Type B pancreatic cell (in vitro differentiated cells): ENCODE data around the gene MIAT. TPM values are rescaled to one million over a fixed set of nuclear protein-coding genes. Genes with fewer than 3 reads are reported as not detected.

Source experiments
- DNase-seq: peaks from one replicate; pipeline ENCODE4 v3.0.0; 2021; ENCODE audit warnings: mixed read lengths; ENCODE audit not compliant: unreplicated experiment; ENCODE audit errors: extremely low spot score
- H3K27ac Mint-ChIP-seq: 2 replicates; pipeline ENCODE4 v1.8.0; 2021; ENCODE audit warnings: mild to moderate bottlenecking, mixed read lengths
- H3K27me3 Mint-ChIP-seq: 2 replicates; pipeline ENCODE4 v1.8.0; 2021; ENCODE audit warnings: mixed read lengths
- H3K36me3 Mint-ChIP-seq: 2 replicates; pipeline ENCODE4 v1.8.0; 2021; ENCODE audit warnings: mixed read lengths
- H3K4me1 Mint-ChIP-seq: one replicate; pipeline ENCODE4 v1.8.0; 2021; ENCODE audit warnings: mixed read lengths; ENCODE audit not compliant: unreplicated experiment
- H3K4me3 Mint-ChIP-seq: 2 replicates; pipeline ENCODE4 v1.8.0; 2021; ENCODE audit warnings: mild to moderate bottlenecking, mixed read lengths
- H3K9me3 Mint-ChIP-seq: 2 replicates; pipeline ENCODE4 v1.8.0; 2021; ENCODE audit warnings: mixed read lengths
- CTCF ChIP-seq: fragments of 200-600 bp; sonication (generic); conservative IDR thresholded peaks from 2 replicates; pipeline ENCODE4 v1.5.0; 2021; ENCODE audit warnings: antibody characterized with exemption, mild to moderate bottlenecking
- total RNA-seq: library from RNA; stranded (reverse); gene quantifications from 2 replicates; pipeline ENCODE4 v1.2.1, GENCODE V29; 2021; ENCODE audit warnings: low replicate concordance

The MIAT gene
- total RNA-seq, 1 donor from 2014 or later, result 12.2 TPM

- TF ChIP-seq CTCF, result no peak
- Mint-ChIP-seq H3K27me3 (no peaks in the 10 kb centered on the region), H3K4me1 (peaks cover 14% of the 10 kb centered on the region), H3K27ac (no peak overlapping the region), H3K9me3 (peaks cover 9% of the 10 kb centered on the region), H3K36me3 (peaks cover 10% of the 10 kb centered on the region), H3K4me3 (no peak overlapping the region)
- no peak for DNase-seq
These were observed 52.4 kb downstream of the MIAT start for GRCh38 chr22:26709617-26710390.

- Mint-ChIP-seq H3K36me3 (peaks cover 10% of the 10 kb centered on the region), H3K27me3 (no peaks in the 10 kb centered on the region), H3K9me3 (peaks cover 9% of the 10 kb centered on the region), H3K4me3 (no peak overlapping the region), H3K27ac (no peak overlapping the region), H3K4me1 (peaks cover 15% of the 10 kb centered on the region)
- no peak for DNase-seq
- TF ChIP-seq CTCF, result no peak
These were observed 54.0 kb downstream of the MIAT start for GRCh38 chr22:26711205-26711963.

GRCh38 chr22:26712158-26712557 is 54.8 kb downstream of the MIAT start:
- H3K4me3 Mint-ChIP-seq, result no peak overlapping the region

GRCh38 chr22:26713823-26714449 is 56.5 kb downstream of the MIAT start:
- no peaks in the 10 kb centered on the region for H3K27me3 Mint-ChIP-seq
- H3K9me3 Mint-ChIP-seq, result no peaks in the 10 kb centered on the region
- DNase-seq, result no peak
- H3K4me1 Mint-ChIP-seq, result peaks cover 15% of the 10 kb centered on the region
- peaks cover 4% of the 10 kb centered on the region for H3K36me3 Mint-ChIP-seq
- TF ChIP-seq CTCF, result no peak
- H3K4me3 Mint-ChIP-seq, result no peak overlapping the region
- H3K27ac Mint-ChIP-seq, result no peak overlapping the region

More at GRCh38 chr22:26712158-26712557, 54.8 kb downstream of the MIAT start:
- peaks cover 15% of the 10 kb centered on the region for H3K4me1 Mint-ChIP-seq
- peaks cover 9% of the 10 kb centered on the region for H3K36me3 Mint-ChIP-seq
- no peak for DNase-seq
- H3K9me3 Mint-ChIP-seq, result peaks cover 6% of the 10 kb centered on the region
- no peaks in the 10 kb centered on the region for H3K27me3 Mint-ChIP-seq
- TF ChIP-seq CTCF, result no peak
- no peak overlapping the region for H3K27ac Mint-ChIP-seq

- H3K36me3 Mint-ChIP-seq, result peaks cover 4% of the 10 kb centered on the region
- H3K27me3 Mint-ChIP-seq, result no peaks in the 10 kb centered on the region
- TF ChIP-seq CTCF, result no peak
- no peak for DNase-seq
- H3K27ac Mint-ChIP-seq, result no peak overlapping the region
- H3K9me3 Mint-ChIP-seq, result no peaks in the 10 kb centered on the region
- H3K4me3 Mint-ChIP-seq, result no peak overlapping the region
- peaks cover 15% of the 10 kb centered on the region for H3K4me1 Mint-ChIP-seq
These were observed 57.6 kb downstream of the MIAT start for GRCh38 chr22:26714971-26715370.
